Natural killer cell (primary cell): ENCODE results near the gene IL22RA1. TPM values are rescaled to one million over a fixed set of nuclear protein-coding genes. Genes with fewer than 3 reads are reported as not detected.

ENCODE experiments used
- ATAC-seq, 3 donors: fragments of 150-1000 bp in 2 of 3; fragments of 200-7000 bp in 1 of 3; cut with Tn5 transposase; 1 replicate in 1 of 3; 2 replicates in 2 of 3; pipeline ENCODE4 v1.10.0; 2021; ENCODE audit warnings: mild to moderate bottlenecking in 2 of 3, moderate library complexity in 2 of 3
- DNase-seq, 2 donors: peaks; one replicate each; pipeline versions ENCODE4 v3.0.0 to v3.0.0-alpha.2; 2013 to 2021; ENCODE audit warnings: mixed read lengths in 1 of 2
- H3K27ac ChIP-seq: one replicate; pipeline ENCODE4 v1.5.1; 2013; ENCODE audit warnings: mild to moderate bottlenecking, low read length
- H3K27me3 ChIP-seq: one replicate; pipeline ENCODE4 v1.6.1; 2013; ENCODE audit warnings: low read length; ENCODE audit not compliant: control insufficient read depth, insufficient read depth
- H3K36me3 ChIP-seq: one replicate; pipeline ENCODE4 v1.6.1; 2013; ENCODE audit warnings: low read length; ENCODE audit not compliant: control insufficient read depth, insufficient read depth
- H3K4me1 ChIP-seq: one replicate; pipeline ENCODE4 v1.6.1; 2013; ENCODE audit warnings: low read length; ENCODE audit not compliant: control insufficient read depth, insufficient read depth
- H3K4me3 ChIP-seq: one replicate; pipeline ENCODE4 v1.5.1; 2013; ENCODE audit warnings: low read length
- H3K9me3 ChIP-seq: one replicate; pipeline ENCODE4 v1.6.1; 2013; ENCODE audit warnings: low read length; ENCODE audit not compliant: control insufficient read depth, insufficient read depth
- H3K27ac Mint-ChIP-seq, 2 donors: one replicate each; pipeline ENCODE4 v1.8.0; 2022; ENCODE audit warnings: mild to moderate bottlenecking in 2 of 2, mixed read lengths in 2 of 2, moderate library complexity in 1 of 2
- H3K27me3 Mint-ChIP-seq, 2 donors: one replicate each; pipeline ENCODE4 v1.8.0; 2022; ENCODE audit warnings: low read depth in 2 of 2, mixed read lengths in 2 of 2
- H3K36me3 Mint-ChIP-seq: one replicate; pipeline ENCODE4 v1.8.0; 2022; ENCODE audit warnings: mixed read lengths
- H3K4me1 Mint-ChIP-seq, 2 donors: one replicate each; pipeline ENCODE4 v1.8.0; 2022; ENCODE audit warnings: mixed read lengths in 2 of 2
- H3K4me3 Mint-ChIP-seq: one replicate; pipeline ENCODE4 v1.8.0; 2022; ENCODE audit warnings: mild to moderate bottlenecking, moderate library complexity, mixed read lengths
- H3K9me3 Mint-ChIP-seq, 2 donors: one replicate each; pipeline ENCODE4 v1.8.0; 2022; ENCODE audit warnings: mixed read lengths in 2 of 2
- CTCF ChIP-seq: fragments of 200-600 bp; IDR thresholded peaks from one replicate; pipeline ENCODE4 v1.8.0; 2022; ENCODE audit warnings: antibody characterized with exemption
- WGBS: methylation state at CpG from one replicate; pipeline ENCODE4 v1.1.7; 2013; ENCODE audit warnings: missing lambda C conversion rate; ENCODE audit not compliant: insufficient coverage; 5-methylcytosine and 5-hydroxymethylcytosine counted together
- intact Hi-C: fragments of 100-400 bp; cut with micrococcal nuclease; formaldehyde crosslinking; loops from one replicate; pipeline ENCODE4 v1.14.2; 2022
- total RNA-seq, 4 donors: library from RNA; stranded (reverse); fragments of 120-200 nt in 1 of 4; gene quantifications; one replicate each; pipeline versions ENCODE4 v1.2.3 to v1.2.4, GENCODE V29; 2013 to 2022

The IL22RA1 gene
- total RNA-seq, 3 donors from 2014 or later (not counting 1 experiment from before 2014, with no cell fraction given), result not detected

GRCh38 chr1:24074817-24075589 lies 67.9 kb downstream of the IL22RA1 start:
- Mint-ChIP-seq H3K9me3 (no peaks in the 10 kb centered on the region), H3K36me3 (no peaks in the 10 kb centered on the region), H3K27me3 (no peaks in the 10 kb centered on the region), H3K4me1 (no peaks in the 10 kb centered on the region), H3K27ac (no peak overlapping the region), H3K4me3 (no peak overlapping the region)
- Histone ChIP-seq H3K4me3 (no peak overlapping the region), H3K27me3 (no peaks in the 10 kb centered on the region), H3K36me3 (no peaks in the 10 kb centered on the region), H3K27ac (no peak overlapping the region), H3K9me3 (no peaks in the 10 kb centered on the region), H3K4me1 (no peaks in the 10 kb centered on the region)
- 83% methylated on average over 15 of the region's 15 CpGs for WGBS
- no peak for ATAC-seq
- no peak for TF ChIP-seq CTCF
- no peak for DNase-seq
- intact Hi-C loops, result no loop called here

- Histone ChIP-seq H3K27ac (no peak overlapping the region), H3K4me1 (no peaks in the 10 kb centered on the region), H3K4me3 (no peak overlapping the region), H3K27me3 (no peaks in the 10 kb centered on the region), H3K36me3 (no peaks in the 10 kb centered on the region), H3K9me3 (no peaks in the 10 kb centered on the region)
- H3K9me3 Mint-ChIP-seq, result no peaks in the 10 kb centered on the region
- no peak overlapping the region for H3K4me3 Mint-ChIP-seq
- TF ChIP-seq CTCF, result no peak
- no peak for ATAC-seq
- H3K36me3 Mint-ChIP-seq, result no peaks in the 10 kb centered on the region
- H3K27me3 Mint-ChIP-seq, result no peaks in the 10 kb centered on the region
- WGBS, result 92% methylated on average over 5 of the region's 5 CpGs
- no peak for DNase-seq
- intact Hi-C loops, result no loop called here
- H3K4me1 Mint-ChIP-seq, result no peaks in the 10 kb centered on the region
- H3K27ac Mint-ChIP-seq, result no peak overlapping the region
Measured at GRCh38 chr1:24074196-24074595, 68.7 kb downstream of the IL22RA1 start.

- Histone ChIP-seq H3K27me3 (no peaks in the 10 kb centered on the region), H3K9me3 (no peaks in the 10 kb centered on the region), H3K4me3 (no peak overlapping the region), H3K4me1 (no peaks in the 10 kb centered on the region), H3K27ac (no peak overlapping the region), H3K36me3 (no peaks in the 10 kb centered on the region)
- Mint-ChIP-seq H3K27ac (no peak overlapping the region), H3K4me3 (no peak overlapping the region), H3K27me3 (no peaks in the 10 kb centered on the region), H3K36me3 (no peaks in the 10 kb centered on the region), H3K4me1 (no peaks in the 10 kb centered on the region), H3K9me3 (no peaks in the 10 kb centered on the region)
- DNase-seq (no peak), ATAC-seq (no peak)
- intact Hi-C loops, result no loop called here
- no peak for TF ChIP-seq CTCF
- 87% methylated on average over 7 of the region's 7 CpGs for WGBS
Measured at GRCh38 chr1:24071941-24072340, 71.0 kb downstream of the IL22RA1 start.
